ENCODE results near the gene PM20D2.

DNA sequence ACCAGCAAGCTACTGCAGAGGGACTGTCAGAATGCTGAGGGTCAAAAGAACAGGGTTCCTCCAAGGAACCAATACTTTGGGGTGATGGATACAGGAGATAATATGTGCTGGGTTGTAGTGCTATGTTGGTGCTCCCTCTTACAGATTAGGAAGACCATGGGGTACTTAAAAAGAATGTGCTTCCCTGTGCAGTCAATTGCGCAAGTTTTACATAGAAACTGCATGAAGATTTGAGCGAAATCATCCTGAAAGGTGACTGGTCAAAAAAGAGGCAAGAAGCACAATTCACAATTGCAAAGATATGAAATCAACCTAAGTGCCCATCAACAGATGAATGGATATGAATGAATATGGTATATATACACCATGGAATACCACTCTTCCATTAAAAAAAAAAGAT, 37.4 kb downstream of the PM20D2 start:
- TF ChIP-seq ZNF404 (tag by site-specific recombination; IDR thresholded peaks at IDR 0.05) (no peak), ZFP69B (tag by site-specific recombination; IDR thresholded peaks at IDR 0.05) (no peak), ZNF510 (tag by site-specific recombination; IDR thresholded peaks at IDR 0.05; ENCODE audit: insufficient replicate concordance) (no peak), ZNF560 (tag by site-specific recombination; IDR thresholded peaks at IDR 0.05; ENCODE audit: borderline replicate concordance) (no peak), REPIN1 (tag by site-specific recombination; IDR thresholded peaks at IDR 0.05; ENCODE audit: low read depth) (no peak), ZSCAN16 (tag by site-specific recombination; IDR thresholded peaks at IDR 0.05) (no peak)
- TF ChIP-seq, protein P1, sequence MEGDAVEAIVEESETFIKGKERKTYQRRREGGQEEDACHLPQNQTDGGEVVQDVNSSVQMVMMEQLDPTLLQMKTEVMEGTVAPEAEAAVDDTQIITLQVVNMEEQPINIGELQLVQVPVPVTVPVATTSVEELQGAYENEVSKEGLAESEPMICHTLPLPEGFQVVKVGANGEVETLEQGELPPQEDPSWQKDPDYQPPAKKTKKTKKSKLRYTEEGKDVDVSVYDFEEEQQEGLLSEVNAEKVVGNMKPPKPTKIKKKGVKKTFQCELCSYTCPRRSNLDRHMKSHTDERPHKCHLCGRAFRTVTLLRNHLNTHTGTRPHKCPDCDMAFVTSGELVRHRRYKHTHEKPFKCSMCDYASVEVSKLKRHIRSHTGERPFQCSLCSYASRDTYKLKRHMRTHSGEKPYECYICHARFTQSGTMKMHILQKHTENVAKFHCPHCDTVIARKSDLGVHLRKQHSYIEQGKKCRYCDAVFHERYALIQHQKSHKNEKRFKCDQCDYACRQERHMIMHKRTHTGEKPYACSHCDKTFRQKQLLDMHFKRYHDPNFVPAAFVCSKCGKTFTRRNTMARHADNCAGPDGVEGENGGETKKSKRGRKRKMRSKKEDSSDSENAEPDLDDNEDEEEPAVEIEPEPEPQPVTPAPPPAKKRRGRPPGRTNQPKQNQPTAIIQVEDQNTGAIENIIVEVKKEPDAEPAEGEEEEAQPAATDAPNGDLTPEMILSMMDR (tag by site-specific recombination; IDR thresholded peaks at IDR 0.05) = no peak
- TF ChIP-seq, protein P2, sequence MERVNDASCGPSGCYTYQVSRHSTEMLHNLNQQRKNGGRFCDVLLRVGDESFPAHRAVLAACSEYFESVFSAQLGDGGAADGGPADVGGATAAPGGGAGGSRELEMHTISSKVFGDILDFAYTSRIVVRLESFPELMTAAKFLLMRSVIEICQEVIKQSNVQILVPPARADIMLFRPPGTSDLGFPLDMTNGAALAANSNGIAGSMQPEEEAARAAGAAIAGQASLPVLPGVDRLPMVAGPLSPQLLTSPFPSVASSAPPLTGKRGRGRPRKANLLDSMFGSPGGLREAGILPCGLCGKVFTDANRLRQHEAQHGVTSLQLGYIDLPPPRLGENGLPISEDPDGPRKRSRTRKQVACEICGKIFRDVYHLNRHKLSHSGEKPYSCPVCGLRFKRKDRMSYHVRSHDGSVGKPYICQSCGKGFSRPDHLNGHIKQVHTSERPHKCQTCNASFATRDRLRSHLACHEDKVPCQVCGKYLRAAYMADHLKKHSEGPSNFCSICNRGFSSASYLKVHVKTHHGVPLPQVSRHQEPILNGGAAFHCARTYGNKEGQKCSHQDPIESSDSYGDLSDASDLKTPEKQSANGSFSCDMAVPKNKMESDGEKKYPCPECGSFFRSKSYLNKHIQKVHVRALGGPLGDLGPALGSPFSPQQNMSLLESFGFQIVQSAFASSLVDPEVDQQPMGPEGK (tag by site-specific recombination; IDR thresholded peaks at IDR 0.05) = no peak
